ENCODE measurements around the gene IGFBP4. TPM values are rescaled to one million over a fixed set of nuclear protein-coding genes. Genes with fewer than 3 reads are reported as not detected.

The IGFBP4 gene
- 1,674 and 1,743 TPM in 2 replicates for total RNA-seq

GRCh38 chr17:40443196-40443987, at the start of gene IGFBP4:
IGFBP4 (plus strand) TSS chr17:40443450; CDS start chr17:40443736, 286 bp downstream.

DNA sequence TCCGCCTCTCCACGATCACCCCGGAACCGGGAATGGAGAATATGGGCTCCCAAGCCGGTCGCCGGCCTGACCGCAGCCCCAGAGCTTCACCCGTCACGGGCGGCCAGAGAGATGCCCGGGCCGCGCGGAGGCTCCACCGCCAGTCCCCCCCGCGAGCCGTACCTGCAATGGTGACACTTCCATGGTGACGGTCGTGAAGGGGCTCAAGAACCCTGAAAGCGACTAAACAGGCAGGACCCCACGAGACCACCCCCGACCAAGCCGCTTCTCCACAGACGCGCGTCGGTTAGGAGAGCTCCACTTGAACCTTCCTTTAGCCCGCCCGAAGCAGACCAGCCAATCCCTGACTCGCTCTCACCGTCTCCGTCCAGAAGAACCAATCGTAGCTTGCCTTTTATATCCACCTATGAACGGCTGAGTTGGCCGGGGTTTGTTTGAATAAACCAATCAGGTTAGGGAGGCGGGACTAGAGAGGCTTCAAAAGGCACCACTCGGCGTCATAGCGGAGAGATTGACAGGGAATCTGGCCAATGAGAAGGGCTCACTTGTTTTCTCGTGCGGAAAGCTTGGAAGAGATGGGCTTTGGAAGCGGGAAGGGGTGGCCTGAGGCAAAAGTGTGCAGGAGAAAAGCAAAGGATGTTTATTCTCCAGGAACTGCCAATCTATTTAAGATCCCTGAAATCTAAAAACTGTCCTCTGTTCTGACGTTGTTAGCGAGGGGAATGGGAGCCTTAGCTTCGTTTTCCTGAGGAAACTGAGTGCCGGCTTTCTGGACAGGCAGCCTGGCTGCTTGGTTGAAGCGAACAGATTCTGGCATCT, 25.4 kb upstream of the IGFBP4 start, which contains the start of gene TOP2A:
Gene TOP2A, minus strand, starts transcription at position 288 of the 819 bp plus-strand sequence. Its CDS starts 105 bp downstream, at position 183.

DNA sequence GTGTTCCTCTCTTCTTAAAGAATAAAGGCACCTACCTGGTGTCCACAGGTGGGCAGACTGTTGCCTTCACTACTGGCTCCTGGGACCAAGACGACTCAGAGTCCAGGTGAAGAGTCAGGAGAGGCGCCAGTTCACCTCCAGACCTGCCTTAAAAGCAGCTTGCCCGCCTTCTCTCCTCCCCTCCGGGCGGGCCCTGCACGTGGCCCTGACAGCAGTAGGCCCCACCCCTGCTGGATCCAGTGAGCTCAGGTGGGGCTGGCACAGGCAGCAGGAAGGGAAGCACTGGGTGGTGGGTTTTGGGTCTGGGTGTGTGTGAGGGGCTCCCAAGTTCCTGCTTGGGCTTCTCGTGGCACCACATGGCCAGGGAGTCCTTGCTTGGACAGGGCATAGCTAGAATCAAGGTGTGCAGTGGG, 58.3 kb downstream of the IGFBP4 start, which contains the start of gene TNS4:
Gene TNS4, minus strand, starts transcription at position 125 of the 413 bp plus-strand sequence. CDS start 5,198 bp downstream, outside the sequence.

Other genes starting within 250 kb of the IGFBP4 start
- gene WIPF2, start 224.1 kb upstream of the IGFBP4 start, total RNA-seq = 8.7 and 9.0 TPM in 2 replicates
- gene CDC6, start 155.6 kb upstream of the IGFBP4 start, total RNA-seq = 2.2 and 3.6 TPM in 2 replicates
- 56.8 and 58.6 TPM in 2 replicates for gene RARA, start 134.3 kb upstream of the IGFBP4 start, total RNA-seq
- 3.8 and 12.1 TPM in 2 replicates for gene GJD3, start 78.7 kb upstream of the IGFBP4 start, total RNA-seq
- 10.6 and 19.0 TPM in 2 replicates for gene TOP2A, start 25.6 kb upstream of the IGFBP4 start, total RNA-seq
- under 0.01 and 0.06 TPM in 2 replicates for gene TNS4, start 58.2 kb downstream of the IGFBP4 start, total RNA-seq
- gene CCR7, start 122.0 kb downstream of the IGFBP4 start, total RNA-seq = 0.10 and 0.19 TPM in 2 replicates
- 64.1 and 75.1 TPM in 2 replicates for gene SMARCE1, start 204.4 kb downstream of the IGFBP4 start, total RNA-seq
- not detected in 2 replicates for gene KRT222, start 221.7 kb downstream of the IGFBP4 start, total RNA-seq

Measured in cardiac ventricle fibroblast (primary cell).